OCI-LY7 (cell line): Measurements from ENCODE around the gene MAP3K6. TPM values are rescaled to one million over a fixed set of nuclear protein-coding genes. Genes with fewer than 3 reads are reported as not detected.

Experiments
- BruUV-seq: library from RNA; stranded (reverse); fragments of 400-500 nt; replicated peaks from 2 replicates; lab custom pipeline; 2021; lab: Mats Ljungman, UMichigan
- CTCF ChIA-PET: fragments of 300-600 bp; sonication (Branson Sonifier 250); formaldehyde crosslinking; loops from one replicate; lab custom pipeline; 2022; ENCODE audit warnings: antibody characterized with exemption; ENCODE audit not compliant: unreplicated experiment; lab: Charles Lee
- POLR2A ChIA-PET: fragments of 300-600 bp; sonication (Branson Sonifier 250); formaldehyde crosslinking; loops from one replicate; lab custom pipeline; 2022; ENCODE audit warnings: antibody characterized with exemption; lab: Charles Lee
- DNase-seq: peaks from one replicate; pipeline ENCODE4 v3.0.0-alpha.2; 2015; ENCODE audit warnings: low spot score
- H2AFZ ChIP-seq: fragments of 200-600 bp; sonication (generic), shearing (Covaris generic); 2 replicates; pipeline ENCODE4 v1.6.1; 2014; ENCODE audit warnings: mild to moderate bottlenecking, antibody characterized with exemption, low read length, moderate library complexity
- H3K27ac ChIP-seq: fragments of 200-600 bp; sonication (generic); 2 replicates; pipeline ENCODE4 v1.5.1; 2014; ENCODE audit warnings: mixed run types, low read depth, mild to moderate bottlenecking, moderate library complexity, low read length, inconsistent platforms; ENCODE audit not compliant: poor library complexity, severe bottlenecking
- H3K36me3 ChIP-seq: fragments of 200-600 bp; sonication (generic); 2 replicates; pipeline ENCODE4 v1.6.1; 2014; ENCODE audit warnings: mild to moderate bottlenecking, antibody characterized with exemption, low read length, moderate library complexity, mixed read lengths; ENCODE audit not compliant: insufficient read depth
- H3K4me1 ChIP-seq: fragments of 200-600 bp; sonication (generic); 2 replicates; pipeline ENCODE4 v1.5.1; 2014; ENCODE audit warnings: mild to moderate bottlenecking, low read length; ENCODE audit not compliant: insufficient read depth, poor library complexity, severe bottlenecking
- H3K4me2 ChIP-seq: fragments of 200-600 bp; sonication (generic); 2 replicates; pipeline ENCODE4 v1.6.1; 2014; ENCODE audit warnings: mild to moderate bottlenecking, low read length
- H3K4me3 ChIP-seq: fragments of 200-600 bp; sonication (generic); 2 replicates; pipeline ENCODE4 v1.5.1; 2014; ENCODE audit warnings: mild to moderate bottlenecking, low read depth, low read length; ENCODE audit not compliant: poor library complexity, severe bottlenecking
- H3K79me2 ChIP-seq: fragments of 200-600 bp; sonication (generic); 2 replicates; pipeline ENCODE4 v1.6.1; 2016; ENCODE audit warnings: low read depth, mild to moderate bottlenecking, low read length, moderate library complexity, mixed read lengths; ENCODE audit not compliant: insufficient read depth
- H3K9me2 ChIP-seq: fragments of 200-600 bp; sonication (generic); 2 replicates; pipeline ENCODE4 v1.6.1; 2016; ENCODE audit warnings: mild to moderate bottlenecking, low read length, mixed read lengths; ENCODE audit not compliant: insufficient read depth
- H3K9me3 ChIP-seq: fragments of 200-600 bp; sonication (generic); 2 replicates; pipeline ENCODE4 v1.6.1; 2014; ENCODE audit warnings: mild to moderate bottlenecking, mixed run types, low read length, mixed read lengths
- H4K20me1 ChIP-seq: fragments of 200-600 bp; sonication (generic); 2 replicates; pipeline ENCODE4 v1.6.1; 2014; ENCODE audit warnings: mild to moderate bottlenecking, antibody characterized with exemption, low read length, moderate library complexity, mixed read lengths; ENCODE audit not compliant: insufficient read depth
- CTCF ChIP-seq: fragments of 200-600 bp; sonication (generic); conservative IDR thresholded peaks from 2 replicates; pipeline ENCODE4 v1.5.1; 2014; ENCODE audit warnings: mild to moderate bottlenecking, antibody characterized with exemption, low read length, moderate library complexity, mixed read lengths
- EZH2phosphoT487 ChIP-seq: fragments of 200-600 bp; sonication (generic); IDR thresholded peaks from 2 replicates; pipeline ENCODE4 v1.6.1; 2018; ENCODE audit warnings: low read depth, borderline replicate concordance, mild to moderate bottlenecking, mixed run types, antibody characterized with exemption, low read length, moderate library complexity, mixed read lengths
- intact Hi-C: fragments of 100-400 bp; cut with micrococcal nuclease; formaldehyde crosslinking; loops from one replicate; pipeline ENCODE4 v1.10.0; 2022; ENCODE audit not compliant: unreplicated experiment
- total RNA-seq, 2 experiments: library from RNA; depleted of rRNA in 1 of 2; stranded (reverse); fragments of >200 nt in 1 of 2; shearing (Covaris generic) in 1 of 2; gene quantifications; 2 replicates each; pipeline ENCODE4 v1.2.3, GENCODE V29; 2014 to 2022

MAP3K6 gene
- total RNA-seq, 2 experiments from 2014 or later = 5.9 to 8.0 TPM

- intact Hi-C loops = no loop called here
- Histone ChIP-seq H3K36me3 (no peaks in the 10 kb centered on the region), H3K79me2 (no peaks in the 10 kb centered on the region), H4K20me1 (no peaks in the 10 kb centered on the region), H3K9me3 (no peaks in the 10 kb centered on the region), H3K4me1 (no peaks in the 10 kb centered on the region), H3K9me2 (no peaks in the 10 kb centered on the region), H3K4me3 (no peak overlapping the region), H3K27ac (no peak overlapping the region), H3K4me2 (no peak overlapping the region), H2AFZ (no peak overlapping the region)
- ChIA-PET CTCF (no interaction called here), POLR2A (no interaction called here)
- no peak for DNase-seq
- no peak for TF ChIP-seq CTCF
- no TSS peak for BruUV-seq
Measured at GRCh38 chr1:27372022-27372807, 5.5 kb upstream of the MAP3K6 start.

- H2AFZ ChIP-seq = no peak overlapping the region
- intact Hi-C loops = no loop called here
- no peaks in the 10 kb centered on the region for H3K36me3 ChIP-seq
- no peaks in the 10 kb centered on the region for H3K79me2 ChIP-seq
- H3K4me2 ChIP-seq = no peak overlapping the region
- H3K27ac ChIP-seq = no peak overlapping the region
- TF ChIP-seq EZH2phosphoT487 = no peak
- 0 out of 2 replicates have a peak, but pooled peaks have one; percentile 17 for TF ChIP-seq CTCF
- no peak for DNase-seq
- no peaks in the 10 kb centered on the region for H3K9me2 ChIP-seq
- BruUV-seq = no TSS peak
- peaks cover 22% of the 10 kb centered on the region for H3K4me1 ChIP-seq
- CTCF ChIA-PET = no interaction called here
- H3K4me3 ChIP-seq = no peak overlapping the region
- H4K20me1 ChIP-seq = no peaks in the 10 kb centered on the region
- H3K9me3 ChIP-seq = no peaks in the 10 kb centered on the region
- POLR2A ChIA-PET = no interaction called here
Measured at GRCh38 chr1:27368869-27369582, 2.3 kb upstream of the MAP3K6 start.

- H3K4me2 ChIP-seq = no peak overlapping the region
Measured at GRCh38 chr1:27367160-27367650, 444 bp upstream of the MAP3K6 start.

More at GRCh38 chr1:27367160-27367650, 444 bp upstream of the MAP3K6 start:
- intact Hi-C loops = no loop called here
- Histone ChIP-seq H3K4me3 (no peak overlapping the region), H3K9me3 (no peaks in the 10 kb centered on the region), H4K20me1 (no peaks in the 10 kb centered on the region), H3K4me1 (peaks cover 22% of the 10 kb centered on the region), H2AFZ (no peak overlapping the region), H3K36me3 (no peaks in the 10 kb centered on the region), H3K9me2 (no peaks in the 10 kb centered on the region), H3K79me2 (no peaks in the 10 kb centered on the region), H3K27ac (no peak overlapping the region)
- ChIA-PET CTCF (interaction anchor here (0.7 kb wide), 1 partner anchor 169 kb away, joined by 3 read pairs; no protein-coding TSS in a partner anchor), POLR2A (no interaction called here)
- no TSS peak for BruUV-seq
- DNase-seq = no peak
- TF ChIP-seq CTCF = no peak
